WERI-Rb-1 (cell line): Measurements from ENCODE around the gene SLC17A8.

Experiments used
- DNase-seq: peaks from one replicate; pipeline ENCODE4 v3.0.0-alpha.2; 2020
- H3K27ac ChIP-seq: fragments of 250-450 bp; sonication (Bioruptor Pico); 2 replicates; pipeline ENCODE4 v1.5.1; 2020; ENCODE audit warnings: mild to moderate bottlenecking, moderate library complexity
- H3K27me3 ChIP-seq: fragments of 250-450 bp; sonication (Bioruptor Pico); 2 replicates; pipeline ENCODE4 v1.5.1; 2021; ENCODE audit warnings: mild to moderate bottlenecking, low read depth, moderate library complexity; ENCODE audit not compliant: insufficient read depth, severe bottlenecking
- H3K36me3 ChIP-seq: fragments of 250-450 bp; sonication (Bioruptor Pico); 2 replicates; pipeline ENCODE4 v1.5.1; 2020; ENCODE audit warnings: mild to moderate bottlenecking, moderate library complexity
- H3K4me3 ChIP-seq: 2 replicates; pipeline ENCODE4 v1.5.1; 2011; ENCODE audit warnings: low read depth, mild to moderate bottlenecking, control low read depth, low read length
- H3K9me3 ChIP-seq: fragments of 250-450 bp; sonication (Bioruptor Pico); 2 replicates; pipeline ENCODE4 v1.5.1; 2021; ENCODE audit warnings: mild to moderate bottlenecking, moderate library complexity; ENCODE audit not compliant: severe bottlenecking
- TF ChIP-seq, protein P1 (sequence below): IDR thresholded peaks from 2 replicates; pipeline ENCODE4 v1.5.1; 2011; ENCODE audit warnings: low read depth, mild to moderate bottlenecking, control low read depth, inconsistent platforms, low read length

Gene SLC17A8

DNA sequence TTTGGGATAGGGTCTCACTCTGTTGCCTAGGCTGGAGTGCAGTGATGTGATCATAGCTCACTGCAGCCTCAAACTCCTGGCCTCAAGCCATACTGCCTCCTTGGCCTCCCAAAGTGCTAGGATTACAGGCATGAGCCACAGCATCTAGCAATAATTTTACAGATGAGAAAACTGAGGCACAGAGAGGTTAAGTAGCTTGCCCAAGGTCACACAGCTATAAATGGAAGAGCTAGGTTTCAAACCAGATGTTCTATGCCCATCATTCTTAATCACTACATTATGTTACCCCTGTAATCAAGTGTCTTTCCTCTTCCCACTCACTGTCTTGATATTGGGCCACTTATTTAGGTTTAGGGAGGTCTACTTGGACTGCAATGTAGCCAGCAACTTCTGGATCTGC, 3.6 kb downstream of the SLC17A8 start:
- TF ChIP-seq, protein P1, sequence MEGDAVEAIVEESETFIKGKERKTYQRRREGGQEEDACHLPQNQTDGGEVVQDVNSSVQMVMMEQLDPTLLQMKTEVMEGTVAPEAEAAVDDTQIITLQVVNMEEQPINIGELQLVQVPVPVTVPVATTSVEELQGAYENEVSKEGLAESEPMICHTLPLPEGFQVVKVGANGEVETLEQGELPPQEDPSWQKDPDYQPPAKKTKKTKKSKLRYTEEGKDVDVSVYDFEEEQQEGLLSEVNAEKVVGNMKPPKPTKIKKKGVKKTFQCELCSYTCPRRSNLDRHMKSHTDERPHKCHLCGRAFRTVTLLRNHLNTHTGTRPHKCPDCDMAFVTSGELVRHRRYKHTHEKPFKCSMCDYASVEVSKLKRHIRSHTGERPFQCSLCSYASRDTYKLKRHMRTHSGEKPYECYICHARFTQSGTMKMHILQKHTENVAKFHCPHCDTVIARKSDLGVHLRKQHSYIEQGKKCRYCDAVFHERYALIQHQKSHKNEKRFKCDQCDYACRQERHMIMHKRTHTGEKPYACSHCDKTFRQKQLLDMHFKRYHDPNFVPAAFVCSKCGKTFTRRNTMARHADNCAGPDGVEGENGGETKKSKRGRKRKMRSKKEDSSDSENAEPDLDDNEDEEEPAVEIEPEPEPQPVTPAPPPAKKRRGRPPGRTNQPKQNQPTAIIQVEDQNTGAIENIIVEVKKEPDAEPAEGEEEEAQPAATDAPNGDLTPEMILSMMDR, result no peak
- H3K27me3 ChIP-seq, result no peaks in the 10 kb centered on the region
- no peaks in the 10 kb centered on the region for H3K36me3 ChIP-seq
- H3K27ac ChIP-seq, result no peak overlapping the region
- no peaks in the 10 kb centered on the region for H3K9me3 ChIP-seq
- H3K4me3 ChIP-seq, result no peak overlapping the region
- no peak for DNase-seq

DNA sequence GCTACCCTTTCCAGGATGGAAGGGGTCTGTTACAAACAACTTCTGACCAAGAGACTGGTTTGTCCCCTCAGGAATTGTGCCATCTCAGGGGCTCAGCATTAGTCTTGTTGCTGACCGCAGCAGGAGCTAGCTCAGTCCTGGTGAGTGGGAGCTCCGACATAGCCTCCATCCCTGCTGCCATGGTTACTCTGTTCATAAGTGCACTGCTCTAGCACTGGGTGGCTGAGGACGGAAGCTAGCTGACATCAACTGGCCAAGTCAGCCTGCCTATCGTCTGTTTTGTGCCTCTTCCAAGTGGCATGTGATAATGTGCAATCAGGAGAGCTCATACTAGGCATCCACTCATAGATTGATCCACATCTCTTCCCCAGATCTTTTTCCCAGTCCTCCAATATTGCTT, 7.5 kb downstream of the SLC17A8 start:
- DNase-seq, result no peak
- TF ChIP-seq, protein P1, result no peak
- H3K27me3 ChIP-seq, result no peaks in the 10 kb centered on the region

DNA sequence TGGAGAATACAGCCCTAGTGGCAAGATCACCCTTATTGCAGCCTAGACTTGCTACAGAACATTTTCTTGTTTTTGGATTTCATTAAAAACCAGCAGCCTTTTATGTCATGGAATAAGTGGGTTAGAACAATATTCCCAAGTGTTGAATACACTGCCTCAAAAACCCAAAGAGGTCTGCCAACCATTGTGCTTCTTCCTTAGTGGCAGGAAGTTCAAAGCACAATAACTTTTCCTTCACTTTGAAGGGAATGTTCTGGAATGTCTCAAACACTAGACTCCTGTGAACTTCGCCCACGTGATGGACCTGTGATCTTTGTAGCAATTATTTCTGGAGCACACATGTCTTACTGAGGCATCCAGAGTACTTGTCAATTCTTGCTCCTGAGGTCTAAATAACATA, 8.5 kb downstream of the SLC17A8 start:
- H3K27me3 ChIP-seq, result no peaks in the 10 kb centered on the region
- no peak overlapping the region for H3K4me3 ChIP-seq
- no peaks in the 10 kb centered on the region for H3K9me3 ChIP-seq
- no peaks in the 10 kb centered on the region for H3K36me3 ChIP-seq
- no peak overlapping the region for H3K27ac ChIP-seq
- no peak for DNase-seq
- TF ChIP-seq, protein P1, result no peak

More for the DNA sequence above, 7.5 kb downstream of the SLC17A8 start:
- Histone ChIP-seq H3K36me3 (no peaks in the 10 kb centered on the region), H3K4me3 (no peak overlapping the region), H3K9me3 (no peaks in the 10 kb centered on the region), H3K27ac (no peak overlapping the region)

DNA sequence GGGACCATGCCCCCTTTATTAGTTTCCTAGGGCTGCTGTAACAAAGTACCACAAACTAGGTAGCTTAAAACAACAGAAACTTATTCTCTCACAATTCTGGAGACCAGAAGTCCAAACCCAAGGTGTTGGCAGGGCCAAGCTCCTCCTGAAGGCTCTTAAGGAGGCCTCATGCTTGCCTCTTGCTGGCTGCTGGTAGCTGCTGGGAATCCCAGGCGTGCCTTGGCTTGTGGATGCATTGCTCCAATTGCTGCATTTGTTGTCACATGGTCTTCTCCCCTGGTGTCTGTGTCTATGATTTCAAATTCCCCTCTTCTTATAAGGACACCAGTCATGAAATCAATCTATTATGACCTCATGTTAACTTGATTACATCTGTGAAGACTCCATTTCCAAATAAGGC, 11.2 kb downstream of the SLC17A8 start:
- Histone ChIP-seq H3K27ac (no peak overlapping the region), H3K36me3 (no peaks in the 10 kb centered on the region), H3K9me3 (no peaks in the 10 kb centered on the region), H3K4me3 (no peak overlapping the region), H3K27me3 (no peaks in the 10 kb centered on the region)
- TF ChIP-seq, protein P1, result no peak
- no peak for DNase-seq

DNA sequence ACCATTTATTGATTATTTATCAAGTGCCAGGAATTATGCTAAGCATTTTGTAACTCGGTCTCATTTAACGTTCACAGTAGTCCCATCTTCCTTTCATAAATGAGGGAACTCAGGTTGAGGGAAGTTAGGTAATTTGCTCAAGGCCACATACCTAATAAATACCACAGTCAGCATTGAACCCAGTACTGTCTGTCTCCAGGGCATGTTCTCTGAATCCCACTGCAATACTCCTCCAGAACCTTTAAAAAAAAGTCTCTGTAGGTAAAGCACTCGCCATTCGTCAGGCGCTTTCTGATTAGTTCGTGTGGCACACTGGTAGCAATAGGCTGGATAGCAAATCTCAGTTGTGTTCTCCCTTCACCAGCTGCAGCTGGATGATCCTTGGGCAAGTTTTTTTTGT, 14.3 kb downstream of the SLC17A8 start:
- H3K36me3 ChIP-seq, result no peaks in the 10 kb centered on the region
- no peak overlapping the region for H3K4me3 ChIP-seq
- no peak overlapping the region for H3K27ac ChIP-seq
- H3K27me3 ChIP-seq, result no peaks in the 10 kb centered on the region
- TF ChIP-seq, protein P1, result no peak
- H3K9me3 ChIP-seq, result no peaks in the 10 kb centered on the region
- no peak for DNase-seq

DNA sequence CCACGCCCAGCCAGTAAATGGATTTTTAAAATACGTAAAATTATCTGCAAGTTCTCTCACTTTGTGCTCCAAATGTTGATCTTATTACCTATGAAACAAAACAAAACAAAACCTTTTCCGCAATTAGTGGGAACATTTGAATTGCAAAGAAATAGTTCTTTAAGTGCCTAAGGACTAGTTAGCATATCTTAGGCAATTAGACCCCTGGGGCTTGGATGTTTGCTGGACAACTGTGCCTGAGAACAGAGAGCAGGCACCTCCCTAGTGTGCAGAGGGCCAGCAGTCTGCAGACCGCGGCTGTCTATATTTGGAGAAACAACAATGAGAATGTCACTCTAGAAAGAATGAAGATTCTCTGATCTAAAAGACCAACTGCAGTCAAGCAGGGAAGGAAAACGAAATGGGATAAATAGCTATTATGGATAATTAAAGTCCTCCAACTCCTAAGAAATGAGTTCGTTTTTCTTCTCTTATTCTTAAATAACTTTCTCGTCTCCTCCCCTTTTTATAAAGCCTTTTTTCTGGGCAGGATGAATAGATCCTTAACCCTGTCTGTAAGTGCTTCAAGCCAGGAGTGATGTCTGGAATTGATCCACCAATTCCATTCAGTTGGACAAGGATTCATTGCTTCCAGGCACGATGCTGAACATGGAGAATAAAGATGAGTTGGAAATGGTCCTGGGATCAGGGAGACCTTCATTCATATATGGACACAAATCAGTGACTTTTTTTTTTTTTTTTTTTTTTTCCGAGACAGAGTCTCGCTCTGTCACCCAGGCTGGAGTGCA, 16.2 kb downstream of the SLC17A8 start:
- DNase-seq, result no peak
- H3K27ac ChIP-seq, result no peak overlapping the region
- H3K9me3 ChIP-seq, result no peaks in the 10 kb centered on the region
- H3K36me3 ChIP-seq, result no peaks in the 10 kb centered on the region
- no peaks in the 10 kb centered on the region for H3K27me3 ChIP-seq
- TF ChIP-seq, protein P1, result no peak
- no peak overlapping the region for H3K4me3 ChIP-seq
